Measurements from ENCODE around the gene RSPH9.

RSPH9 gene

DNA sequence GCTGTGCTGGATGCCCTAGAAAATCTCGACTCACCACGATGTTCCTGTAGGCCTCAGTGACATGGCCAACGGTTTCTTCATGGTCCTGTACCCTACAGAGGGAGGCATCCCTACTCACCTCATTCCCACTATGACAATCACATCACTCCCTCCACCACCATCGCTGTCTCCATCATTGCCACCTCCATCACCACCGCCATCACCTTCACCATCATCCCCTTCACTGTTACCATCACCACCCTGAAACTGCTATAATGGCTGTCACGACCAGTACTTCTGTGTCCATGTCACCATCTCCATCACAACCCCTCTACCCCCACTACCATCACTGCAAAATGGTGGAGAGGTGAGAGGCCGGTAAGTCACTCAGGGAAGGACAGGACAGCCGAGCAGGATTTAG is 72.6 kb downstream of the RSPH9 start:
- H3K27ac ChIP-seq: no peak overlapping the region
- H3K9ac ChIP-seq: no peak overlapping the region
- H4K20me1 ChIP-seq: no peaks in the 10 kb centered on the region
- 0 out of 2 replicates have a peak overlapping the region, but pooled peaks have one; percentile 24 for H3K4me2 ChIP-seq
- no peak for TF ChIP-seq Cebpa-rat (IDR thresholded peaks at IDR 0.05)
- peaks cover 34% of the 10 kb centered on the region for H3K4me1 ChIP-seq
- no peaks in the 10 kb centered on the region for H3K9me3 ChIP-seq
- no peak overlapping the region for H3K4me3 ChIP-seq
- no peaks in the 10 kb centered on the region for H3K27me3 ChIP-seq
- H3K36me3 ChIP-seq: no peaks in the 10 kb centered on the region

GRCh38 chr6:43717822-43718221 is 73.0 kb downstream of the RSPH9 start:
- Histone ChIP-seq H3K27me3 (no peaks in the 10 kb centered on the region), H3K36me3 (no peaks in the 10 kb centered on the region), H3K9me3 (no peaks in the 10 kb centered on the region), H3K9ac (no peak overlapping the region), H3K4me3 (no peak overlapping the region), H3K4me1 (peaks cover 34% of the 10 kb centered on the region), H4K20me1 (no peaks in the 10 kb centered on the region), H3K27ac (no peak overlapping the region), H3K4me2 (0 out of 2 replicates have a peak overlapping the region, but pooled peaks have one; percentile 24)
- no peak for TF ChIP-seq Cebpa-rat (IDR thresholded peaks at IDR 0.05)

GRCh38 chr6:43718387-43719105 is 73.7 kb downstream of the RSPH9 start:
- Histone ChIP-seq H3K4me2 (no peak overlapping the region), H3K9ac (no peak overlapping the region), H3K4me3 (no peak overlapping the region), H4K20me1 (no peaks in the 10 kb centered on the region), H3K27ac (no peak overlapping the region), H3K27me3 (no peaks in the 10 kb centered on the region), H3K4me1 (peaks cover 35% of the 10 kb centered on the region), H3K9me3 (no peaks in the 10 kb centered on the region), H3K36me3 (no peaks in the 10 kb centered on the region)
- TF ChIP-seq Cebpa-rat (IDR thresholded peaks at IDR 0.05): no peak

GRCh38 chr6:43719511-43719910 is 74.7 kb downstream of the RSPH9 start:
- no peaks in the 10 kb centered on the region for H3K9me3 ChIP-seq
- H3K4me3 ChIP-seq: no peak overlapping the region
- H3K9ac ChIP-seq: no peak overlapping the region
- no peak overlapping the region for H3K4me2 ChIP-seq
- no peaks in the 10 kb centered on the region for H3K27me3 ChIP-seq
- peaks cover 37% of the 10 kb centered on the region for H3K4me1 ChIP-seq
- TF ChIP-seq Cebpa-rat (IDR thresholded peaks at IDR 0.05): no peak
- no peak overlapping the region for H3K27ac ChIP-seq
- H3K36me3 ChIP-seq: no peaks in the 10 kb centered on the region
- H4K20me1 ChIP-seq: no peaks in the 10 kb centered on the region

DNA sequence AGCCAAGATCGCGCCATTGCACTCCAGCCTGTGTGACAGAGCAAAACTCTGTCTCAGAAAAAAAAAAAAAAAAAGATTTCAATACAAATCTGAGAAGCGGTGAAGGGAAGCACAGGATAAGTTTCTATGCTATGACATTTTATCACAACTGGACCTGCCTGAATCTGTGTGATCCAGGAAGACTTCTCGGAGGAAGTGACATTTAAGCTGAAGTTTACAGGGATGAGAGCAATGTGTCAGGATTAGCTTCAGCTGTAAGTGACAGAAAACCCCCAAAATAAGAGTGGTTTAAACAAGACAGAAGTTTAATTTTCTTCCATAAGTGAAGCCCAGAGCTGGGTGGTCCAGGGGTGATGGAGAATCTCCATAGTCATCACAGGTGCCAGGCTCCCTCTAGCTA is 76.2 kb downstream of the RSPH9 start:
- no peak overlapping the region for H3K4me2 ChIP-seq
- H4K20me1 ChIP-seq: no peaks in the 10 kb centered on the region
- H3K36me3 ChIP-seq: no peaks in the 10 kb centered on the region
- H3K4me3 ChIP-seq: no peak overlapping the region
- no peak overlapping the region for H3K9ac ChIP-seq
- no peak overlapping the region for H3K27ac ChIP-seq
- no peaks in the 10 kb centered on the region for H3K27me3 ChIP-seq
- TF ChIP-seq Cebpa-rat (IDR thresholded peaks at IDR 0.05): no peak
- H3K9me3 ChIP-seq: no peaks in the 10 kb centered on the region
- peaks cover 37% of the 10 kb centered on the region for H3K4me1 ChIP-seq
